ENCODE results near the gene CTDSPL.
A peak's percentile ranks its signal among the peaks of the same experiment; 100 is the strongest.

The CTDSPL gene

GRCh38 chr3:37907371-37907770 lies 45.7 kb downstream of the CTDSPL start:
- Histone ChIP-seq H3K4me3 (no peak overlapping the region), H3K27ac (no peak overlapping the region)

GRCh38 chr3:37907906-37908305 lies 46.2 kb downstream of the CTDSPL start:
- H3K4me3 ChIP-seq, result no peak overlapping the region
- no peak overlapping the region for H3K27ac ChIP-seq

- no peak overlapping the region for H3K4me3 ChIP-seq
- H3K27ac ChIP-seq, result peak overlapping the region in 2 of 21 experiments; percentile 28 to 48
Measured at GRCh38 chr3:37909067-37909911, 47.6 kb downstream of the CTDSPL start.

- no peak overlapping the region for H3K27ac ChIP-seq
Measured at GRCh38 chr3:37910671-37911400, 49.2 kb downstream of the CTDSPL start.

GRCh38 chr3:37912052-37912733 lies 50.5 kb downstream of the CTDSPL start:
- H3K27ac ChIP-seq, result no peak overlapping the region

More at GRCh38 chr3:37910671-37911400, 49.2 kb downstream of the CTDSPL start:
- H3K4me3 ChIP-seq, result no peak overlapping the region

GRCh38 chr3:37913522-37913921 lies 51.8 kb downstream of the CTDSPL start:
- Histone ChIP-seq H3K4me3 (no peak overlapping the region), H3K27ac (no peak overlapping the region)

More at GRCh38 chr3:37912052-37912733, 50.5 kb downstream of the CTDSPL start:
- H3K4me3 ChIP-seq, result no peak overlapping the region

GRCh38 chr3:37916685-37917084 lies 55.0 kb downstream of the CTDSPL start:
- Histone ChIP-seq H3K27ac (no peak overlapping the region), H3K4me3 (no peak overlapping the region)

- no peak overlapping the region for H3K4me3 ChIP-seq
- H3K27ac ChIP-seq, result no peak overlapping the region
Measured at GRCh38 chr3:37918627-37919026, 56.9 kb downstream of the CTDSPL start.

GRCh38 chr3:37920156-37920699 lies 58.5 kb downstream of the CTDSPL start:
- Histone ChIP-seq H3K27ac (peak overlapping the region in 1 of 21 experiments; percentile 29), H3K4me3 (no peak overlapping the region)

- Histone ChIP-seq H3K4me3 (no peak overlapping the region), H3K27ac (peak overlapping the region in 2 of 21 experiments; percentile 2 to 29)
Measured at GRCh38 chr3:37921025-37921424, 59.3 kb downstream of the CTDSPL start.

GRCh38 chr3:37922721-37923568 lies 61.3 kb downstream of the CTDSPL start:
- Histone ChIP-seq H3K27ac (peak overlapping the region in 17 of 21 experiments; percentile 11 to 74 (median 63)), H3K4me3 (no peak overlapping the region)

GRCh38 chr3:37923569-37924040 lies 61.9 kb downstream of the CTDSPL start:
- Histone ChIP-seq H3K4me3 (no peak overlapping the region), H3K27ac (peak overlapping the region in 10 of 21 experiments; percentile 10 to 72 (median 56))

- peak overlapping the region in 11 of 21 experiments; percentile 7 to 72 (median 43) for H3K27ac ChIP-seq
- no peak overlapping the region for H3K4me3 ChIP-seq
Measured at GRCh38 chr3:37924453-37924852, 62.8 kb downstream of the CTDSPL start.

- peak overlapping the region in 8 of 21 experiments; percentile 7 to 72 (median 44) for H3K27ac ChIP-seq
- H3K4me3 ChIP-seq, result no peak overlapping the region
Measured at GRCh38 chr3:37925157-37925556, 63.5 kb downstream of the CTDSPL start.

GRCh38 chr3:37926611-37927010 lies 64.9 kb downstream of the CTDSPL start:
- no peak overlapping the region for H3K27ac ChIP-seq
- no peak overlapping the region for H3K4me3 ChIP-seq

GRCh38 chr3:37930495-37930894 lies 68.8 kb downstream of the CTDSPL start:
- Histone ChIP-seq H3K27ac (no peak overlapping the region), H3K4me3 (no peak overlapping the region)

GRCh38 chr3:37932505-37932904 lies 70.8 kb downstream of the CTDSPL start:
- H3K27ac ChIP-seq, result no peak overlapping the region

GRCh38 chr3:37934631-37935289 lies 73.1 kb downstream of the CTDSPL start:
- Histone ChIP-seq H3K27ac (peak overlapping the region in 5 of 21 experiments; percentile 42 to 79 (median 62)), H3K4me3 (no peak overlapping the region)

More at GRCh38 chr3:37932505-37932904, 70.8 kb downstream of the CTDSPL start:
- no peak overlapping the region for H3K4me3 ChIP-seq

Data from skin epidermis (tissue), 12 donors.